ENCODE data around the gene TEKTIP1.

Gene TEKTIP1

GRCh38 chr19:3538258-3538929 is 580 bp upstream of the TEKTIP1 start:
- no peak for DNase-seq

DNA sequence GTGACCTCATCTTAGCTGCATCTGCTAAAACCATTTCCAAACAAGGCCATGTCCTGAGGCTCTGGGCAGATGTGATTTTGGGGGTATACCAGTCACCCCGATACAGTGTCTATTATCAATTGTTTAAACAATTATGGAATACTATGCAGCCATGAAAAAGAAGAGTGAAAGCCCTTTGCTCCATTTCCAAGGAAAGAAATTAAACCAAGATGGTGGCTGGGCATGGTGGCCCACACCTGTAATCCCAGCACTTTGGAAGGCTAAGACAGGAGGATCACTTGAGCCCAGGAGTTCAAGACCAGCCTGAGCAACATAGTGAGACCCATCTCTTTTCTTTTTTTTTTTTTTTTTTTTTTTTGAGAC is 763 bp downstream of the TEKTIP1 start:
- no peak for DNase-seq

- no peak for DNase-seq
Observed at GRCh38 chr19:3543150-3544057, 4.4 kb downstream of the TEKTIP1 start.

GRCh38 chr19:3544058-3544376 is 5.0 kb downstream of the TEKTIP1 start:
- DNase-seq: no peak

- DNase-seq: no peak
Observed at GRCh38 chr19:3544742-3545668, 6.0 kb downstream of the TEKTIP1 start.

DNA sequence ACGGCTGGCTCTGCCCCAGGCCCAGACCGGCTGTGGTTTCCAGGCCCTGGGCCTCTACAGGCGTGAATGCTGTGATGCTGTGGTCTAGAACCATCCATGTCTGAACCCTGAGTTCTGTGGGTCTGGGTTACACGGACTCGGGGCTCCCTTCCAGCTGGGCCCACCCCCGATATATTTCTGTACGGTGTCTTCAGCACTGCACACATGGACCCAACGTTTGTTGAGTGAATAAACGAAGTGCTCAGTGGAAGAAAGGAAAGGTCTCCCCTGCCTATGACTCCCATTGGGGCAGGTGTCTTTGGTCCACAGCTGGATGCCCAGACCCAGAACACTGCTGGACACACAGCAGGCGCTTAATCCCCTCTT is 6.7 kb downstream of the TEKTIP1 start:
- DNase-seq: no peak

DNA sequence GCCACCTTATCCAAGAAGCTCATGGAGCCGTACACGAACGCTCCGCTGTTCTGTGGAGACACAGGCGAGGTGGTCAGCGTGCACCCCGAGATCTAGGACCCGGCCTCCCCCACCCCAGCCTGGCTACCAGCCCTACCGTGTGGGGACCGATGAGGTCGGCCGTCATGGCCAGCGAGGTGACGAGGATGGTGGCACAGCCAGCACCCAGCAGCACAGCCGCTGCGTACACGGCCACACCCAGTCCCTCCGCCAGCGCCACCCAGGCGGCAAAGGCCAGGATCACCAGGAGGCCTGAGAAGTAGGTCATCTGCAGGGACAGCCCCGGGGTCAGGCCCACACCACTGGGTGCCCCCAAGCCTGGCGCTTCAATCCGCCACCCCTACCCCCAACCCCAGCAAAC is 7.1 kb downstream of the TEKTIP1 start:
- no peak for DNase-seq

- DNase-seq: no peak
Observed at GRCh38 chr19:3547301-3547731, 8.3 kb downstream of the TEKTIP1 start.

DNA sequence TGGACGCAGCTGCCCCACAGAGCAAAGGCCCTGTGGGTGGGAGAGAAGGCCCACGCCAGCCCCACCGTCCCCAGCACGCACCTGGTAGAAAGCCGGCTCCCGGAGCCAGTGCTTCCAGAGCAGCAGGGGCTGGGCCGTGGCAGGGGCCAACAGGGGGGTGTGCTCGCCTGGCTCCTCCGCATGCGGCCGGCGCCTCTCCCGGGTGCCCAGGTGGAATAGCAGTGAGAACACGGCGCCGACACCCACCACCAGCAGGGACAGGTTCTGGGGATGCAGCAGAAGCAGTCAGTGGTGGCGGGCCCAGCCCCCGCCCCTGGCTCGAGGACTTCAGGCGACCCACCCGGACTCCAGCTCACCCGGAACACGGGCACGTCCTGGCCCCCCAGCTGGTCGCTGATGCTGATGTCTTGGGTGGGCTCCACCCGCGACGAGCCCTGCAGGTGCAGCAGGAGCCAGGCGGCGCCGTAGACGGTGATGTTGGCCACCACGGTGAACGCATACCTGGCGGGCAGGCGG is 8.9 kb downstream of the TEKTIP1 start:
- DNase-seq: no peak

- no peak for DNase-seq
Observed at GRCh38 chr19:3548606-3549005, 9.6 kb downstream of the TEKTIP1 start.

DNA sequence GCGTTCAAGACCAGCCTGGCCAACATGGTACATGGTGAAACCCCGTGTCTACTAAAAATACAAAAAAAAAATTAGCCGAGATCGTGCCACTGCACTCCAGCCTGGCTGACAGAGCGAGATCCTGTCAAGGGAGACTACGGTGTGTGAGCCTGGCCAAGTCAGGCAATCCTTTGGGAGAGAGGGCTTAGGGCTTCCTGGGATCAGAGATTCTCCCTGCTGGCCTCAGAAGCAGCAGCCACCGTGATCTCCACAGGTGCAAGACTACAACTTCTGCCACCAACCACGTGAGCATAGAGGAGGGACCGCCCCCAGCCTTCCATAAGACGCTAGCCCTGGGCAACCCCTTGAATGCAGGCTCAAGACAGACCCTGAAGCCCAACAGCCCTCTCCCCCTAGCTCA is 10.8 kb downstream of the TEKTIP1 start:
- no peak for DNase-seq

DNA sequence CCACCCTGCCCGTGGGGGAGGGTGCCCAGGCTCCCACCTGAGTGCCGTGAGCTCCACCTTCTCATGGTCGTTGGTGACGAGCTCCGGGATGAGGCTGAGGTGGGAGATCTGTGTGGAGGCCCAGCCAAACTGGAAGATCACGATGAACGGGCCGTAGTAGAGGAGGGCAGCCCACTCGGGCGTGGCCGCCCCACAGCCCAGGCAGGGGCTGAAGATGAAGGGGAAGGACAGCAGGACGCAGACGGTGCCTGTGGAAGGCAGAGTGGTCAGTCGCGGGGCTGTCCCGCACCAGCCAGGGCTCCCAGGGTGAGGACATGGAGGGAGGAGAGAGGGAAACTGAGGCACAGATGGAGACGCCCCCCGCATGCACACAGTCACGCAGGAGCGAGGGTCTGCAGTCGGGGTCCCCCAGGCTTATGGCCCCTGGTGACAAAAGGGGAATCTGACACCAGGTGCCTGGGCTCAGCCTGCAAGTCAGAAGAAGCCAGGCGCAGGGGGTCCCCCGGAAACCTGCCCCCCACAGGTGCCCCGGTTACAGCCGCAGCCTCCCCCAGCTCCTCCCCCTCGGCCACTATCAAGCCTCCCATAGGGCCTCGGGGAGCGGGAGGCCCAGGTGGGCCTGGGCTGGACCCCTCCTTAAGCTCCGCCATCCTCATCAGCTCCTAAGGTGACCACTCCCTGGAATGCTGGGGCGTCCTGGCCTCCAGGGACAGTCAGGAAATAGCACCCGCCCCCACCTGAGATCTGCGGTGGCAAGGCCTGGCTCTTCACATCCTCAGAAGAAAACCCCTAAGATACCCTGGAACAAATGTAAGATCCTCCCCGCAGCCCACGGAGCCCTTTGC is 12.2 kb downstream of the TEKTIP1 start:
- DNase-seq: no peak

- no peak for DNase-seq
Observed at GRCh38 chr19:3551792-3552095, 12.8 kb downstream of the TEKTIP1 start.

GRCh38 chr19:3554254-3555083 is 15.5 kb downstream of the TEKTIP1 start:
- no peak for DNase-seq

- DNase-seq: no peak
Observed at GRCh38 chr19:3555653-3556422, 16.9 kb downstream of the TEKTIP1 start.

DNA sequence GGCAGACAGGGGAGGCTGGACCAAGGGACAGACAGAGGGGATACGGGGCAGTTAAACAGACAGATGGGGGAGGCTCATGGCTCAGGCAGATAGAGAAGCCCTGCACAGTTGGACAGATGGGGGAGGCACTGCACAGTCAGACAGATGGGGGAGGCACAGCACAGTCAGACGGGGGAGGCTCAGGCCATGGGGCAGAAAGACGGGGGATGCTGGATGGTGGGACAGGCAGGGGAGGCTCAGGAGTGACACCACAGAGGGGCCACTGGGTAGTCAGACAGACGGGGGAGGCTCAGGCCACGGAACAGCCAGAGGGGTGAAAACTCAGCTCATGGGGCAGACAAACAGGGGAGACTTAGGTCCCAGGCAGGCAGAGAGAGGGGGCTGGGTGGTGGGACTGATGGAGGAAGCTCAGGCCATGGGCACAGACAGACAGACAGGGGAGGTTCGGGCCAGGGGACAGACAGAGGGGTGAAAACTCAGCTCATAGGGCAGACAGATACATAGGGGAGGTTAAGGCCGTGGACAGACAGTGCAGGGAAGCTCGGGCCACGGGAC is 17.5 kb downstream of the TEKTIP1 start:
- no peak for DNase-seq

DNA sequence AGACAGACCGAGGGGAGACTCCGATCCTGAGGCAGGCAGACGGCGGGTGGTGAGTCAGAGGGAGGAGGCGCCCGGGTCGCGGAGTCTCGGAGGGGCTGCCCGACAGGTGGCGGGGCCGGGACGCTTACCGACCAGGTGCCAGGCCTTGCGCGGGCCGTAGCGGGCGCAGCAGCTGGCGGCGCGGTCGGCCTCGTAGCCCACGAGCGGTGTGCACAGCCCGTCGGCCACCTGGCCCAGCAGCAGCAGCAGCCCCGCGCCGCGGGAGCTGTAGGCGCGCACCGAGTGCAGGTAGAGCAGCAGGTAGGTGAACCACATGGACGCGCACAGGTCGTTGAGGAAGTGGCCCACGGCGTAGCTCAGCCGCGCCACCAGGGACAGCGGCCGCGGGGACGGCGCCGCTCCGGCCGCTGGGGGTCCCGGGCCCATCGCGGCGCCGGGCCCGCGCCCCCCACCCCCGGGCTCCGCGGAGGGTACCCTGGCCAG is 18.0 kb downstream of the TEKTIP1 start:
- no peak for DNase-seq

DNA sequence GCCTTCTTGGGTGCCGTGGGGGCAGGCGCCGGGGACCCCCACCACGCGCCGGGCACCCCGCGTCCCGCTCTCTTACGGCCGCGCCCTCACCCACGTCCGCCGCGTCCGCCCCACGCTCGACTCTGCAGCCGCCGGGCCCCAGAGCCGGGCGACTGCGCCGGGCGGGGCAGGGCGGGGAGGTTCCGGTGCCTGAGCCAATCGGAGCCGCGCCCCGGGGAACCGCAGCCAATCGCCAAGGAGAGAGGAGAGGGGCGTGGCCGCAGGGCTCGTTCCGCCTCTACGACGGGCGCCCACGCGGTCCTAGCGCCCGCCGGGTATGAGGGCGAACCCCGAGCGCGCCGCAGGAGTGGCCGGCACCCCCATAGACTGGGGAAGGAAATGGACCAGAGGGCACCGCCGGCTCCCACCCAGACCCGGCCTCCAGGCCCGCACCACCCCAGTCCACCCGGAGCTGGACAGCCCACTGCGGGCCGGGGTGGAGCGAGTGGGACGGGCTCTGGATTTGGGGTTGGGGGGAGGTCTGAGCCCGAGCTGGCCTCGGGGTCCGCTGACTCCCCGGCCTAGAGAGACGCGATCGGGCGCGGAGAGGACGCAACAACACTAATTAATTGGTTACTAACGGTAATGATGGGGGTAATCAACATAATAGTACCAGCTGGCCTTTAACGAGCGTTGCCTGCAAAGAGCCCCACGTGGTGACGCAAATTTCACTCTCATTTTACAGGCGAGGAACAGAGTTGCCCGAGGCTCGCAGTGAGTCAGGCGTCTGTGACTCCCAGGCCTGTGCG is 18.7 kb downstream of the TEKTIP1 start, which contains the start of gene MFSD12:
MFSD12 (minus strand) TSS at position 126 of the 788 bp plus-strand sequence. CDS start 183 bp downstream, outside the sequence.
- DNase-seq: peak; percentile 84

All from NCI-H187 treated with DMSO at 0.1 percent for 48 hours (cell line).